Endodermal cell (in vitro differentiated cells): ENCODE data around the gene TCF4. TPM values are rescaled to one million over a fixed set of nuclear protein-coding genes. Genes with fewer than 3 reads are reported as not detected.

Source experiments
- DNase-seq: peaks from one replicate; pipeline ENCODE4 v3.0.0-alpha.2; 2017
- H3K27ac ChIP-seq: 2 replicates; pipeline ENCODE4 v1.5.1; 2013; ENCODE audit warnings: mild to moderate bottlenecking, low read depth, low read length, moderate library complexity
- H3K27me3 ChIP-seq: 2 replicates; pipeline ENCODE4 v1.6.1; 2013; ENCODE audit warnings: mild to moderate bottlenecking, low read length, moderate library complexity; ENCODE audit not compliant: insufficient read depth, control insufficient read depth, poor library complexity, severe bottlenecking
- H3K36me3 ChIP-seq: 2 replicates; pipeline ENCODE4 v1.7.0; 2013; ENCODE audit warnings: mild to moderate bottlenecking, low read length, moderate library complexity; ENCODE audit not compliant: control insufficient read depth, insufficient read depth
- H3K4me1 ChIP-seq: one replicate; pipeline ENCODE4 v1.7.0; 2013; ENCODE audit warnings: low read length; ENCODE audit not compliant: control insufficient read depth, insufficient read depth
- H3K4me3 ChIP-seq: 2 replicates; pipeline ENCODE4 v1.5.1; 2013; ENCODE audit warnings: mild to moderate bottlenecking, low read length, moderate library complexity
- H3K9ac ChIP-seq: 2 replicates; pipeline ENCODE4 v1.6.1; 2013; ENCODE audit warnings: mild to moderate bottlenecking, low read length, moderate library complexity; ENCODE audit not compliant: poor library complexity, severe bottlenecking; ENCODE audit errors: extremely low read depth
- H3K9me3 ChIP-seq: 2 replicates; pipeline ENCODE4 v1.6.1; 2013; ENCODE audit warnings: mild to moderate bottlenecking, low read length, moderate library complexity; ENCODE audit not compliant: control insufficient read depth
- H3K27ac Mint-ChIP-seq: 2 replicates; pipeline ENCODE4 v1.8.0; 2020; ENCODE audit warnings: mixed read lengths
- H3K27me3 Mint-ChIP-seq: 2 replicates; pipeline ENCODE4 v1.8.0; 2021; ENCODE audit warnings: mild to moderate bottlenecking, mixed read lengths; ENCODE audit not compliant: insufficient read depth
- H3K36me3 Mint-ChIP-seq: 2 replicates; pipeline ENCODE4 v1.8.0; 2020; ENCODE audit warnings: low read depth, mixed read lengths
- H3K4me1 Mint-ChIP-seq: 2 replicates; pipeline ENCODE4 v1.8.0; 2020; ENCODE audit warnings: mixed read lengths
- H3K4me3 Mint-ChIP-seq: 2 replicates; pipeline ENCODE4 v1.8.0; 2020; ENCODE audit warnings: mild to moderate bottlenecking, moderate library complexity, mixed read lengths
- H3K9me3 Mint-ChIP-seq: 2 replicates; pipeline ENCODE4 v1.8.0; 2020; ENCODE audit warnings: mild to moderate bottlenecking, mixed read lengths
- CTCF ChIP-seq: fragments of 200-600 bp; sonication (generic); conservative IDR thresholded peaks from 2 replicates; pipeline ENCODE4 v1.5.0; 2021; ENCODE audit warnings: antibody characterized with exemption, mild to moderate bottlenecking
- WGBS, 2 experiments: methylation state at CpG; one replicate each; pipeline versions ENCODE4 v1.1.5 to v1.1.7; 2013; ENCODE audit warnings: missing lambda C conversion rate in 2 of 2, mixed read lengths in 1 of 2; ENCODE audit not compliant: insufficient coverage in 1 of 2, insufficient read length in 1 of 2; 5-methylcytosine and 5-hydroxymethylcytosine counted together
- total RNA-seq, 2 donors: library from RNA; stranded (reverse); fragmentation: NEBNext Ultra II Directional in 1 of 2; extraction: Animal tissue kit (Norgen Biotek cat#: 25700) in 1 of 2; gene quantifications; 2 replicates in 1 of 2; 3 replicates in 1 of 2; pipeline ENCODE4 v1.2.1, GENCODE V29; 2021

TCF4 gene
- total RNA-seq, 2 donors from 2014 or later, result 40.4 to 58.5 TPM

GRCh38 chr18:55582325-55582724, 5.7 kb downstream of the TCF4 start:
- no peaks in the 10 kb centered on the region for H3K9me3 Mint-ChIP-seq
- no peaks in the 10 kb centered on the region for H3K9me3 ChIP-seq
- H3K36me3 Mint-ChIP-seq, result peaks cover 4% of the 10 kb centered on the region
- no peak overlapping the region for H3K27ac ChIP-seq
- H3K4me1 ChIP-seq, result peaks cover 7% of the 10 kb centered on the region
- DNase-seq, result peak; percentile 56
- H3K4me3 Mint-ChIP-seq, result no peak overlapping the region
- H3K9ac ChIP-seq, result no peak overlapping the region
- no peaks in the 10 kb centered on the region for H3K27me3 ChIP-seq
- H3K27ac Mint-ChIP-seq, result no peak overlapping the region
- 11 to 14% methylated on average over 1 of the region's 1 CpG for WGBS, 2 experiments
- H3K4me1 Mint-ChIP-seq, result peaks cover 56% of the 10 kb centered on the region
- no peak overlapping the region for H3K4me3 ChIP-seq
- H3K27me3 Mint-ChIP-seq, result no peaks in the 10 kb centered on the region
- no peaks in the 10 kb centered on the region for H3K36me3 ChIP-seq
- no peak for TF ChIP-seq CTCF

- no peak overlapping the region for H3K27ac Mint-ChIP-seq
Observed at GRCh38 chr18:55579501-55580270, 8.3 kb downstream of the TCF4 start.

GRCh38 chr18:55577812-55578539, 10.0 kb downstream of the TCF4 start:
- no peaks in the 10 kb centered on the region for H3K9me3 Mint-ChIP-seq
- TF ChIP-seq CTCF, result peak; percentile 55
- Histone ChIP-seq H3K4me1 (peaks cover 10% of the 10 kb centered on the region), H3K4me3 (no peak overlapping the region), H3K27me3 (no peaks in the 10 kb centered on the region), H3K9me3 (no peaks in the 10 kb centered on the region), H3K36me3 (no peaks in the 10 kb centered on the region), H3K27ac (no peak overlapping the region), H3K9ac (no peak overlapping the region)
- no peak for DNase-seq
- no peak overlapping the region for H3K27ac Mint-ChIP-seq
- no peaks in the 10 kb centered on the region for H3K27me3 Mint-ChIP-seq
- H3K36me3 Mint-ChIP-seq, result no peaks in the 10 kb centered on the region
- peaks cover 45% of the 10 kb centered on the region for H3K4me1 Mint-ChIP-seq
- H3K4me3 Mint-ChIP-seq, result no peak overlapping the region
- WGBS, 2 experiments, result 75 to 91% methylated on average over 1 to 5 of the region's 6 CpGs

More at GRCh38 chr18:55579501-55580270, 8.3 kb downstream of the TCF4 start:
- no peak for DNase-seq
- Mint-ChIP-seq H3K4me1 (peaks cover 41% of the 10 kb centered on the region), H3K9me3 (no peaks in the 10 kb centered on the region), H3K27me3 (no peaks in the 10 kb centered on the region), H3K4me3 (no peak overlapping the region), H3K36me3 (no peaks in the 10 kb centered on the region)
- WGBS, 2 experiments, result 88% methylated on average over 3 of the region's 4 CpGs; no CpG with 5 or more reads in 1 of the 2 experiments
- H3K9ac ChIP-seq, result no peak overlapping the region
- H3K4me3 ChIP-seq, result no peak overlapping the region
- H3K36me3 ChIP-seq, result no peaks in the 10 kb centered on the region
- no peaks in the 10 kb centered on the region for H3K27me3 ChIP-seq
- no peaks in the 10 kb centered on the region for H3K9me3 ChIP-seq
- TF ChIP-seq CTCF, result no peak
- H3K4me1 ChIP-seq, result peaks cover 7% of the 10 kb centered on the region
- no peak overlapping the region for H3K27ac ChIP-seq
